Measurements from ENCODE around the gene CHID1.

- TF ChIP-seq CTCF (IDR thresholded peaks at IDR 0.05) (no peak), POLR2A (IDR thresholded peaks at IDR 0.05) (no peak)
Observed at GRCh38 chr11:868394-868793, 42.2 kb downstream of the CHID1 start.
